Prostate gland (tissue), 2 donors: ENCODE data around the gene RPL13.

ENCODE experiments used
- POLR2A ChIP-seq: fragments of 450-650 bp; IDR thresholded peaks from one replicate; pipeline ENCODE4 v1.6.1; 2016; ENCODE audit warnings: antibody characterized with exemption, mild to moderate bottlenecking
- POLR2AphosphoS5 ChIP-seq: sonication (generic); formaldehyde crosslinking; IDR thresholded peaks from one replicate; pipeline ENCODE4 v1.6.1; 2017; ENCODE audit warnings: antibody characterized with exemption
- TF ChIP-seq, protein P1 (sequence below), 4 experiments: fragments of 200-600 bp in 2 of 4; fragments of 450-650 bp in 2 of 4; sonication (generic) in 2 of 4; IDR thresholded peaks; 1 replicate in 3 of 4; 2 replicates in 1 of 4; pipeline ENCODE4 v1.5.1; 2016 to 2019; ENCODE audit warnings: antibody characterized with exemption in 4 of 4, mild to moderate bottlenecking in 2 of 4, moderate library complexity in 2 of 4

DNA sequence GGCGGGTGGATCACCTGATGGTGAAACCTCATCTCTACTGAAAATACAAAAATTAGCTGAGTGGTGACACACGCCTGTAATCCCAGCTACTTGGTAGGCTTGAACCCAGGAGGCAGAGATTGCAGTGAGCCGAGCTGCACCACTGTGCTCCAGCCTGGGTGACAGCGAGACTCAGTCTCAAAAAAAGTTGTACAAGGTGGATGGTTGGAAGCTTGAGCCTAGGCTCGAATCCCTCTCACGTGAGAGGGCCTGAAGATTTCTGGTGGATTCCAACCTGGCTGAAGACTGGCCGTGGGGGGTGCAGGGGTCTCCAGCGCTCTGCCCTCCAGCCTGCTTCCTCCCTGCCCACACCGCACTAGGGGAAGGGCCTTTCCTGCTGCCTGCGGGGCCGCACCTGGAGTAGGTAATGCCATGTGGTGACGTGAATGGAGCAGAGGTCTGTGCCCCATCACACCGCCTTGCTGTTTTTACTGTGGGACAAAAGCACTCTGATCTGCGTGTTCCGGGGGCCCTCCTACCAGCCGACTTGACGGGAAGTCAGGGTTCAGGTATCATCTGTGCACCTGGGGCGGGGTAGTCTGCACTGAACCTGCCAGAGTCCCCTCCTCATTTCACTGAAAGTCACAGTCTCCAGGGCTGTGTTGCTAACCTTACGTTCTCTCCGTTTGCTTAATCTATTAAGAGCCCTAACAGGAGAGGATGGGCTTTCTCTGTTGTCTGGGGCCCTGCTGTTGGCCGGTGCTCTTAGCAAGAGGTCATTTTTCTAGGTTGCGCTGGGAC, 4.2 kb downstream of the RPL13 start:
- TF ChIP-seq, protein P1, sequence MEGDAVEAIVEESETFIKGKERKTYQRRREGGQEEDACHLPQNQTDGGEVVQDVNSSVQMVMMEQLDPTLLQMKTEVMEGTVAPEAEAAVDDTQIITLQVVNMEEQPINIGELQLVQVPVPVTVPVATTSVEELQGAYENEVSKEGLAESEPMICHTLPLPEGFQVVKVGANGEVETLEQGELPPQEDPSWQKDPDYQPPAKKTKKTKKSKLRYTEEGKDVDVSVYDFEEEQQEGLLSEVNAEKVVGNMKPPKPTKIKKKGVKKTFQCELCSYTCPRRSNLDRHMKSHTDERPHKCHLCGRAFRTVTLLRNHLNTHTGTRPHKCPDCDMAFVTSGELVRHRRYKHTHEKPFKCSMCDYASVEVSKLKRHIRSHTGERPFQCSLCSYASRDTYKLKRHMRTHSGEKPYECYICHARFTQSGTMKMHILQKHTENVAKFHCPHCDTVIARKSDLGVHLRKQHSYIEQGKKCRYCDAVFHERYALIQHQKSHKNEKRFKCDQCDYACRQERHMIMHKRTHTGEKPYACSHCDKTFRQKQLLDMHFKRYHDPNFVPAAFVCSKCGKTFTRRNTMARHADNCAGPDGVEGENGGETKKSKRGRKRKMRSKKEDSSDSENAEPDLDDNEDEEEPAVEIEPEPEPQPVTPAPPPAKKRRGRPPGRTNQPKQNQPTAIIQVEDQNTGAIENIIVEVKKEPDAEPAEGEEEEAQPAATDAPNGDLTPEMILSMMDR (IDR thresholded peaks at IDR 0.05) = no peak
- TF ChIP-seq POLR2AphosphoS5 (no peak), POLR2A (no peak)
